Suppressor macrophage treated with lipopolysaccharide for 1 hour (primary cell): ENCODE measurements around the gene MTA3.

Source experiments
- DNase-seq, 3 donors: peaks; one replicate each; pipeline ENCODE4 v3.0.0-alpha.2; 2020 to 2022

Gene MTA3

DNA sequence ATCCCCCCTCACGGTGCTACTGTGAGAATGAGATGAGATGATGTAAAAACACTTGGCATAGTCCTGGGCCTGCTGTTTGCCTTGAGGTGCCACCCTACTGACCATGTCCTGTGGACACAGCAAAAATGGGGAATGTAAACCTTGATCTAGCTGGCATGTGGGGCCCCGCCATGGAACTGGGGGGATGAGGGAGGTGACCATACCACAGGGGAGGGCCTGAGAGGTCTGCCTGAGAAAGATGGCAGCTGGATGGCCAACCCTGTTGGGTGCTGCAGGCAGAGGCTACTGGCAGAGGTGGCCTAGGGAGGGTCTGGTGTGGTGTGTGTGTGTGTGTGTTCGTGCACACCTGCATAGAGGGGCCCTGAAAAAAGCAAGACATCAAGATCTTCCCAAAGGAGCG is 223.2 kb downstream of the MTA3 start:
- DNase-seq, result no peak

DNA sequence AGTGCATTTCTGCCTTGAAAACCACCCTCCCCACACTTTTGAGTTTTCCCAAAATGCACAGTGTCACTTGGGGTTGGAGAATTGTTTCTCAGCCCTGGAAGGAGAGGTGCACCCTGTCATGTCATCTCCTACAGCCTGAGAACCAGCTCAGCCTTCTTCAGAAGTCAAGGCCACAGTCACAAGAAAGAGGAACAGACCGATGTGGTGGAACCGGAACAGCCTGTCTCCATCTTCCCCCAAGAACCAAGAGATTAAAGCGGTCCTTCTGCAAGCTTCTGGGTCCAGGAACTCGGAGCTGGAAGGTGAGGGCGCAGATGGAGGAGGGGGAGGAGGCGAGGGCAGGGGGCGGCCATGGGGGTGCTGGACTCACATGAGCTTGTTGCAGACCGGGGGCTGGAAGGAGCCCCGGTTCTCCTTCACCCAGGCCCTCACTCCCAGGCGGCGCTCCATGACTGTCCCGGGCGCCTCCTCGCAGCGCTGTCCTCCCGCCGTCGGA is 223.7 kb downstream of the MTA3 start:
- peak; percentile 45 to 63 (median 63) for DNase-seq

DNA sequence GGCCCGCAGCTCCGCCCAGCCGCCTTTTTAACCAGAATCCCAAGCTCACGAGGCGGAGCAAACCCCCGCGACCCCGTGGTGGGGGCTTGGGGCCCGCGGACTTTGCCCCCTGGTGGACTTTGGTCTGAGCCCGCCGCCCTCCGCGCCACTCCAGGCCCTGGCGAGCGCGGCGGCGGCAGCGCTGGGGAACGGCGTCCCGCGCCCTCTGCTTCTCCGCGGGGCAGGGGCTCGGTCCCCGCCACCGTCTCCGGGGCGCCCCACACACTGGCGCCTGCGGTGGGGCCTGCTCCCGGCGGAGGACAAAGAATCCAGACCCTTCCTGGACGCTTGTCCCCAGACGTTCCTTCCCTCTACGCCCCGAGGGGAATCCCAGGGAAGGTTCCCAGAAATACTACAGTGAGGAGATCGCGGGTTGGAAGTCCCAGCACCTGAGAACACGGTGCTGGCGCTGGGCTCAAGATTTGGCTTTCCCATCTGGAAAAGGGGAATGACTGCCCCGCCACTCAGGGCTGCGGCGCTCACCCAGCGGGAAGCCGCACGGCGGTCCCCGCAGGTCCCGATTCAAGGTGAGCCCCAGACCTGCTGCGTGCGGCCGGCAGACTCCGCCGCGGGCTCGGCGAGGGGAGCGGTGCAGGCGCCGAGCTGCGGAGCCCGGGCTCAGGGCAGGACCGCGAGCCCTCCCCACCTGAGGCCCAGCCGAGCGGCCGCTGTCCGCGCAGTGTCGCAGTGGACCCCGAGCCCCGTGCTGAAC is 224.3 kb downstream of the MTA3 start, which contains the start of gene HAAO:
Gene HAAO (minus strand): TSS at position 1 of the 751 bp plus-strand sequence. CDS start 47 bp downstream, outside the sequence.
- DNase-seq, result peak; percentile 46 to 71 (median 50)

DNA sequence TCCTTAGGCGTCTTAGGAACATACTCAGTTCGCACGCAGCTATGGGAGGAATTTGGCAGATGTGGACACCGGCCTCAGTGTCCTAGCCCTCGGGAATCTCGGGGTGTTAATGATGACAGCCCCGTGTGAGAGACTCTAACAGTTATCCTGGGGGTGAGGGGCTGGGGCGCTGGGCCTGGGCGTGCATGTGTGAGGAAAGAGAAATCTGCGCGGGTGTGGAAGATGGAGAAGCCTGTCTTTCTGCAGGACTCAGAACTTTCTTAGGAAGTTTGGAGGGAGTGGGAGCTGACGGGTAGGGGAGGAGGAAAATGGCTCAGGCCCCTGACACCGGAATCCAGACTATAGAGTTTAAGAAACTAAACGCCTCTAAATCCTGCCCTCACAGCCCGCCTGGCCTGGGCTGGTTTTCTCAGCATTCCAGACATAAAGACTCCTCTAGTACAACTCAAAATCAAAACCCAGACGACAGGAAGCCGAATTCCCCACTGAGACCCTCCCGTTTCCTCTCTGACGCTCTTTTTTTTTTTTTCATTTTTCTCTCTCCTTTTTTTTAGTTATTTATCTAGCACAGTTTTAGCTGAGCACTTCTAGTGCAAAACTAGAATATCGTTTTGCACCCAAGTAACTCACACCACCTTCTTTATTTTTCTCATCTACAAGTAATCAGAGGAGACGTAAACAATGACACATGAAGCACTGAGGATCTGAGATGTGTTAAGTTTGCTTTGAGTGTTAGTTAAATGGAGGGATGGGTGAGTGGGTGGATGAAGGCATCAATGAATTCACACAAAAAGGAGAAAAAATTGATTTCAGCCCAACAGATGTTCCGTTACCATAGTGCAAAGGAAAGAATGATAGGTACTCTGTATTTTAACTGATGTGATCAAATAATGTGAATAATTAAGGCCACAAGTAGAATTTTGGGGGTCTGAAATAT is 225.2 kb downstream of the MTA3 start:
- DNase-seq, result peak in 1 of 3 donors; percentile 33

DNA sequence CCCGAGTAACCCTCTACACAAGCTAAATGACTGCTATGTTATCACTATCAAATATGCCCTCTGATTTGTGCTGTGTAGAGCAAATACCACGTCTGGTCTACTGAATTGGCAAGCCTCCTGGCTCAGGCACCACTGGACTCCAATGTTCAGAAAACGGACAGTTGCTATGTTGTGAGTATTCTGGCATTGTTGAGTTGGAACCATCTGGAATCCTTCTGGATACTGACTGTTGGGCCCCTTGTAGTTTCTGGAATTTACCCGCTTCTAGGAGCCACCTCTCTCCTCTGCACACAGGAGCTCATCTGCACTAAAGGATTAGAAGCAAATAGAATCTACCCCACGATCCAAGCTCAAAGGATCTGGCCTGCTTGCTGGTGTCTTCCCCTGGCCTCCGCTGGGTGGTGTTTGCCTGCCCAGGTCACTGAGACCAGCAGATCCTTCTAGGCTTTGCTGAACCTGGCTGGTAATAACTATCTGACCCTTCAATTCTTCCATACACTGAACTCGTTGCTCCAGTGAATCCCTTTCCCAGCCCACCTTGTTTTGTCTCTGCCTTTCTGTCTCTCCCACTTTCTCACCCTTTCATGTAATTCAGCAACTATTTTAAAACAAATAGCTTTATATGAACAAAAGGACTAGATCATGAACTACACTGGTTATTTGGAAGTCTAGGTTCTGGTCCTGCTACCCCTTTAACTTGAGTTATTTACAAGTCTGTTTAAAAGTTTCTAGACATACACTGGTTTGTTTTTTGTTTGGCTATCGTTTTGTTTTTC is 226.0 kb downstream of the MTA3 start:
- DNase-seq, result no peak

DNA sequence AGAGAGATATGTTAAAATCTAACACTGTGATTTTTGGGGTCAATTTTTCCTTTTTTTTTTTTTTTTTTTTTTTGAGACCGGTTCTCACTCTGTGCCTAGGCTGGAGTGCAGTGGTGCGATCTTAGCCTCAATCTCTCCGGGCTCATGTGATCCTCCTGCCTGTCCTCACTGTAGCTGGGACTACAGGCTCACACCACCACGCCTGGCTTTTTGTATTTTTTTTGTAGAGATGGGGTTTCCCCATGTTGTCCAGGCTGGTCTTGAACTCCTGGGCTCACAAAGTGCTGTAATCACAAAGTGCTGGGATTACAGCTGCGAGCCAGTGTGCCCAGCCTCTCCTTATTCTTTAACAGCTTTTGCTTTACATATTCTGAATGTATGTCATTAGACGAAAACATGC is 226.8 kb downstream of the MTA3 start:
- DNase-seq, result no peak

DNA sequence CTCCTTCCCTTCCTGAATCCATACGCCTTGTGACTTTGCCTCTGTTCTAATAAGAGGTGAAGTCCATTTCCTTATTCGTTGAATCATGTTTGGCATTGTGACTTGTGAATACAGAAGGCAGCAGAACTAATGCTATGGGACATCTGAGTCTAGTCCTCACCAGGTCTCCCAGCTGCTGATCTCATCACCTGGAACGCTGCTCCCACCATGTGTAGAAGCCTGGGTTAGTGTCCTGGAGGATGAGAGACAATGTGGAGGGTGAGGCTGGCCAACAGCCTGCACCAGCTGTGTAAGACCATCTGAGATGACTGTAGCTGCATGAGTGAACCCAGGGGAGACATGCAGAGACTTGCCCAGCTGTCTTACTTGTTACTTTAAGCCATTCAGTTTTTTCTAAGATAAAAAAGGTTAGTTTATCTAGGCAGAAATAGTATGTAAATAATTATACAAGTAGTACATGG is 227.4 kb downstream of the MTA3 start:
- DNase-seq, result no peak

DNA sequence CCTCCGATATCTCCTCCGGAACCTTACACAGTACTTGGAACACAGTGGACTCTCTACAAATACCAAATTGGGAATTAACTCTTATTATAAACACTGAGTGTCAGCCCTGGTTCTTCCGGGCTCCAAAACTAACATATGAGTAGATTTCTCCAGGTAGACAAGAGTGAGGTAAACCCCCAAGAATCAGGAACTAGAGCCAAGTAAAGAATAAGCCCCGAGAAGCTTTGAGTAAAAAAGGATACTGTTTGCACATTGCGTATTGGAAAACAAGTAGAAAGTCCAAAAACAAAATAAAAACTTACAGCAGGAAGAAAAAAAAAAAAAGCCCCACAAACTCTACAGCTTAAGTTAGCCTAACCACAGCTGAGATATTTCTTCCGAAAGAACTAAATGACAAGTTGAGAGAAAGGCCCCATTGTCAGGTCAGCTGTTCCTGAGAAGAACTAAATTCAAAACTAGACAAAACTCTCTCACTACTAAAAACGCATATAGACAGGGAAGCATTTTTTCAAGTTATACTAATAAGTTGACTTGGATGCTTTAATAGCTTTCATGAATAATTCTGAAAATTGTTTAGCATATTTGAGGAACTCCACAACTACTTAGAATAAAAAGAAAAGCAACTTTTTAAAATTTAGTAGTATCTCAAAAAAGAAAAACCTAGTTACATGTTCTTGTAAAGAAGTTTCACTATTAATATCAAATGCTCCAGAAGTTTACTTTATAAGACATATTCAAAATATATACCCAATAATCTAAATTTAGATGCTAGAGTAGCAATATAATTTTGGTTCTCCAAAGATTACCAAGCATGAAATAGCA is 228.2 kb downstream of the MTA3 start:
- no peak for DNase-seq

DNA sequence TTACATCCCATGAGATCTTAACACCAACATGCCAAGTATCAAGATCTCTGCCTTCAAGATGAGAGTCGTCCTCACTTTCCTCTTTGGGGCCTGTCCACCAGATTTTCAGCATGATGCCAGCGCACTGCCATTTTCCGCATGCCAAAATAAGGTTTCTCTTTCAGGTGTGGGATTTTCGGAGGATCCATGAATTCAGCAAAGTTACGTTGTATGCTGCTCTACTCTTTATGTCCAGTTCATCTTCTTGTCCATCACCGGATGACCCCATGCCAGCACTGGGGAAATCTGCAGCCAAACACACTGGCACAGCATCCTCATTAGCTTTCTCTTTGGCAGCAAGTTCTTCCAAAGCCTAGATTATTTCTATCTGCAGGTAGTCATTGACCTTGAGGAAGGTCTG is 228.8 kb downstream of the MTA3 start:
- DNase-seq, result no peak

DNA sequence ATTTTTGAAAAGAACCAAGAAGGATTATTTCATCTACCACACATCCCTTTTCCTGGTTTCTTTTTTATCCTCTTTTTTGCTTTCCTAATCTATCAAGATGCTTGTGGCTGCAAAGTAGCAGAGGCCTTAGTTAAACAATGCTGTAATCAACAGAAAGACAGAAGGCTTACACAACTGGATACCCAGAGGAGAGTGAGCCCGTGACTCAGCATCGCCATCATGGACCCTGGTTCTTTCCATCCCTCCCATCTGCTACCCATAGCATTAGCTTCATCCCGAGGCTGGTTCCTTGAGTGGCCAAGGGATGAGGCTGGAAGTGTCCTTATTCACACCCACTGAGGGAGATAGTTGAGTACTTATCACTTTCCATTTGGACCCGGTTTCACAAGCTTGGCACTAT is 231.4 kb downstream of the MTA3 start:
- no peak for DNase-seq

DNA sequence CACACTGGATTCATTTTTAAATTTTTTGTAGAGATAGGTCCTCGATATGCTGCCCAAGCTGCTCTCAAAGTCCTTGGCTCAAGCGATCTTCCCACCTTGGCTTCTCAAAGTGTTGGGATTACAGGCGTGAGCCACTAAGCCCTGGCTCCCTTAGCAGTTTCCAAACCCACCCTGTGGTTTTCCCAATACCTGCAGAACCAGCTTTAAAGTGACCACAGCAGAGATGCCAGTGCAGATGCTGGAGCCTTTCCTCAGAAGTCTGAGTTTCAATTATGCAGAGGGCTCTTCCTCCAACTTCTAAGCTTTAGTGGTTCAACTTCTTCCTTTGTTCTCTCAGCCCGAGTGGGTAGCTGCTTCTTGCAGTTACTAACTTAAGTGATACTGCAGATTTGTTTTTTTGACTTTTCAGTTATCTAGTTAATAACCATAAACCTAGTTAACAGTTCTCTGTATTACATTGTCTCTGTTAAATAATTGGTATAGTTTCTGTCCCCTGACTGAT is 232.1 kb downstream of the MTA3 start:
- DNase-seq, result no peak

DNA sequence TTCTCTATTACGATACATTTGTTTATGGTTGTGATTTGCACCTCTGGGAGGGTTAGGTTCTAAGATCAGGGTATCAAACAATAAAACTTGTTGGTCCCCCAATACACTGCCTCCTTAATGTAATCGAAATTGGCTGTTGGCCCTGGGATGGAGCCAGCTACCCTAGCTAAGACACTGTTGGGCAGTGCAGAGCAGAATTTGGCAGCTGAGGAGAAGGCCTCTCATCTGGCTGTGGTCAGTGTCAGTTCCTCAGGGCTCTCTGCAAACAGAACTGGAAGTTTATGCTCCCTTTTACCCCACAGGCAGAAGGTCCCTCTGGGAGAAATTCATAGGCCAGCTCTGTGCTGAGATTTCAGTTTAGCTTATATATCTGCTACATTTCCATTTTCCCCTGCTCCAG is 232.5 kb downstream of the MTA3 start:
- DNase-seq, result no peak

DNA sequence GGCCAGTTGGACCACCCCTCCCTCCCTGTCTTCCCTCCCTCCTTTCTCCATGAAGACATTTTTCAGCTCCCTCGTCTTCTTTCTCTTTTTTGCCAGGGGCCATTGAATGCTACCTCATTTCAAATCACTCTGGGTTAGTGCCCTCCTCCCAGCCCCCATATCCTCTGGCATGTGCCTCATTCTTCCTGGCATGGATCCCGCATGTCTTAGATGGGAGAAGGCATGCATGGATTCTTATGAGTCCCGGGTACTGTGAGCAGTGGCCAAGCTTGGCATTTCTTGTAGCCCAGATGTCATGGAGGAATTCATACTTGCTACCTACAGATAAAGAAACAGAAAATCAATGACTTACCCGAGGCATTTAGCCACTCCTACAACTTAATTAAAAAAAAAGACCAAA is 232.9 kb downstream of the MTA3 start:
- no peak for DNase-seq

DNA sequence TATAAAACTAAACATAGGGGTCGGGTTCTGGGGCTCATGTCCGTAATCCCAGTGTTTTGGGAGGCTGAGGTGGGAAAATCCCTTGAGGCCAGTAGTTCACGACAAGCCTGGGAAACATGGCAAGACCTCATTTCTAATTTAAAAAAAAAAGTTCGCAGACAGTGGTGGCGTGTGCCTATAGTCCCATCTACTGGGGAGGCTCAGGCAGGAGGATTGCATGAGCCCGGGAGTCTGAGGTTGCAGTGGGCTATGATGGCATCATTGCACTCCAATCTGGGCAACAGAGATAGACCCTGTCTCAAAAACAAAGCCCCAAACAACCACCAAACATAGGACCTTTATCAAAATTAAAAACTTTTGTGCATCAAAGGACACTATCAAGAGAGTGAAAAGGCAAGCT is 233.7 kb downstream of the MTA3 start:
- no peak for DNase-seq

DNA sequence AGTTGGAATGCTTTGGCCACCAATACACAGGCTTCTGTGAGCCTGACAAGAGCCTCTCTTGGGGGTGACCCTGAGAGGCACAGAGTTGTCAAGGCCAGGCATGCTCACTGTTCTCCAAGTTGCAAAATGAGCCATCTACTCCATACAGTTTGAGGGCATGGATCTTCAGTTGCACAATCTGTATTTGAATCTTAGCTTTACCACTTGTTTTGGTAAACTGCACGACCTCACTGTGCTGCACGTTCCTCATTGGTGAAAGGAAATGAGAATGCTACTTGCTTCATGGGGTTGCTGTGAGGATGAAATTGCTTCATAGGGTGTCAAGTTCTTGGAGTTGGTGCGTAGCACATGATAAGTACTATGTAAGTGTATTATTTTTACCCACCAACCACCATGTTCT is 235.9 kb downstream of the MTA3 start:
- peak; percentile 49 to 66 (median 52) for DNase-seq

DNA sequence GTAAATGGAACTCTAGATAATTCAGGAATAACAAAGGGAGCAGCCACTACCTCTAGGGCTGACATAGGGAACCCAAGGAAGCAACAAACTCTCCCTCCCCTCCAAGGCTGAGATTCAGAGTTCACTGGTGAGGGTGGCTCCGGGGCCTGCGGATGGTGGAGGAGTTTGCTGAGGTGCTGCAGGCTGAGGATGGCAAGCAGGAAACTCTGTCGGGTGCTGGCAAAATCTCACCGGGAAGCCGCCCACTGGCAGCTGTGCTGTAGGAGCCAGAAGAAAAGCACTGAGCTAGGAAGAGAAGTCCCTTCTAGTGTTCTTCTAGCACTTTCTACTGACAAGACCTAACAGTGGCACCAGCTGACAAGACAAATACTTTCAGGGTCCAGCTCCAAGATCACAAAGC is 236.5 kb downstream of the MTA3 start:
- no peak for DNase-seq
